ENCODE data around the gene AZIN2. TPM values are rescaled to one million over a fixed set of nuclear protein-coding genes. Genes with fewer than 3 reads are reported as not detected.

AZIN2 gene
- total RNA-seq, 1 experiment from 2014 or later: 7.3 TPM

DNA sequence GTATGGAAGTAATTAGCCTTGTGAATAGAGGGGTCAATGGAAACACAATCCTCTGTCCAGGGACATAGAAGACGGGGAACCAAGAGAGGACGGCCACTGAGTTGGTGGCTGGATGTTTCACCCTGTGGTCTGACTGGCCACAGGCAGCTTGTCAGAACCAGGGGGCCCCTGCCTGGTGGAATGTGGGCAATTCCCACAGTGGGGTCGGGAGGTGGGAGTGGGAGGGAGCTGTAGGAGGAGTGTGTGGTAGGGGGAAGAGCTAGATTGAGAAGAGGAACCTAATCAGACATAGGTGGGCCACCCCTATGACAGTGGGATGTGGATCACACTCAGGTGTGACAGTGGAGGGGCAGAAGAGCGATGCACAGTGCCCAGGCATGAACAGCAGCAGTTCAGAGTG lies 69.6 kb downstream of the AZIN2 start:
- ChIA-PET POLR2A (ENCODE audit: unreplicated experiment) (no interaction called here), CTCF (interaction anchor here (1.0 to 1.3 kb wide), 2 partner anchors 31 to 51 kb away, joined by 3 to 4 read pairs; partner anchors contain the start of gene TRIM62)
- Histone ChIP-seq H3K4me2 (peak overlapping the region; percentile 58), H3K4me1 (replicated peaks; ENCODE audit: insufficient read depth) (peaks cover 51% of the 10 kb centered on the region), H2AFZ (no peak overlapping the region), H3K9me3 (ENCODE audit: insufficient read depth, low read depth) (no peaks in the 10 kb centered on the region), H3F3A (ENCODE audit: insufficient read depth, low read depth) (peaks cover 23% of the 10 kb centered on the region), H3K36me3 (ENCODE audit: low read depth) (no peaks in the 10 kb centered on the region), H3K4me3 (no peak overlapping the region), H3K27me3 (ENCODE audit: insufficient read depth, low read depth) (no peaks in the 10 kb centered on the region), H3K27ac (peak overlapping the region; percentile 61), H3K9me2 (ENCODE audit: insufficient read depth) (no peaks in the 10 kb centered on the region), H4K20me1 (ENCODE audit: insufficient read depth) (no peaks in the 10 kb centered on the region), H3K79me2 (ENCODE audit: low read depth) (no peaks in the 10 kb centered on the region)
- intact Hi-C loops (cut with micrococcal nuclease; ENCODE audit: unreplicated experiment): no loop called here
- DNase-seq: no peak
- no TSS peak for BruUV-seq (replicated peaks)
- no peak for TF ChIP-seq EZH2 (IDR thresholded peaks at IDR 0.05; ENCODE audit: low read depth)
- TF ChIP-seq, protein P1, sequence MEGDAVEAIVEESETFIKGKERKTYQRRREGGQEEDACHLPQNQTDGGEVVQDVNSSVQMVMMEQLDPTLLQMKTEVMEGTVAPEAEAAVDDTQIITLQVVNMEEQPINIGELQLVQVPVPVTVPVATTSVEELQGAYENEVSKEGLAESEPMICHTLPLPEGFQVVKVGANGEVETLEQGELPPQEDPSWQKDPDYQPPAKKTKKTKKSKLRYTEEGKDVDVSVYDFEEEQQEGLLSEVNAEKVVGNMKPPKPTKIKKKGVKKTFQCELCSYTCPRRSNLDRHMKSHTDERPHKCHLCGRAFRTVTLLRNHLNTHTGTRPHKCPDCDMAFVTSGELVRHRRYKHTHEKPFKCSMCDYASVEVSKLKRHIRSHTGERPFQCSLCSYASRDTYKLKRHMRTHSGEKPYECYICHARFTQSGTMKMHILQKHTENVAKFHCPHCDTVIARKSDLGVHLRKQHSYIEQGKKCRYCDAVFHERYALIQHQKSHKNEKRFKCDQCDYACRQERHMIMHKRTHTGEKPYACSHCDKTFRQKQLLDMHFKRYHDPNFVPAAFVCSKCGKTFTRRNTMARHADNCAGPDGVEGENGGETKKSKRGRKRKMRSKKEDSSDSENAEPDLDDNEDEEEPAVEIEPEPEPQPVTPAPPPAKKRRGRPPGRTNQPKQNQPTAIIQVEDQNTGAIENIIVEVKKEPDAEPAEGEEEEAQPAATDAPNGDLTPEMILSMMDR (conservative IDR thresholded peaks at IDR 0.05): no peak

DNA sequence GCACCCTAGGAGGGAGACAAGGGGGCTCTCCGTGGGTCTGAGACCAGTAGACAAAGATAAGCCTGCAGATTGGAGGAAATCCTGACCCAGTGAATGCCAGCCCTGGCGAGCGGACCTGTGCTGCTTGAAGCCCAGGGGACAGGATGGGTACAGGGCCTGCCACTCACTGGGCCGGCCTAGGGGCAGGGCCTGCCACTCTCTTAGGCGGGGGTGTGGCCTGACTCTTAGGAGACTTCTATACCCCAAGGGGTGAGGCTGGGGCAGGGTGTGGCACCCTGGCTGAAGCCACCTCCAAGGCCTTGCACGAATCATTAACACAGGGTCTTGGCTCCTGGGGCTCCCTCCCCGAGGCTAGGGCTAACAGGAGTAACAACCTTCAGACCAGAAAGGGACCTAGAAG lies 70.2 kb downstream of the AZIN2 start:
- intact Hi-C loops (cut with micrococcal nuclease; ENCODE audit: unreplicated experiment): no loop called here
- peak overlapping the region; percentile 61; the same call in 1 of the 2 replicates for H3K27ac ChIP-seq
- no peak overlapping the region for H2AFZ ChIP-seq
- no peaks in the 10 kb centered on the region for H4K20me1 ChIP-seq (ENCODE audit: insufficient read depth)
- no peak overlapping the region for H3K4me3 ChIP-seq
- ChIA-PET POLR2A (ENCODE audit: unreplicated experiment) (no interaction called here), CTCF (no interaction called here)
- H3K4me1 ChIP-seq (replicated peaks; ENCODE audit: insufficient read depth): peaks cover 51% of the 10 kb centered on the region
- H3F3A ChIP-seq (ENCODE audit: insufficient read depth, low read depth): peaks cover 23% of the 10 kb centered on the region
- H3K27me3 ChIP-seq (ENCODE audit: insufficient read depth, low read depth): no peaks in the 10 kb centered on the region
- H3K4me2 ChIP-seq: peak overlapping the region; percentile 58
- no peak for DNase-seq
- no peaks in the 10 kb centered on the region for H3K9me2 ChIP-seq (ENCODE audit: insufficient read depth)
- H3K79me2 ChIP-seq (ENCODE audit: low read depth): no peaks in the 10 kb centered on the region
- no peaks in the 10 kb centered on the region for H3K36me3 ChIP-seq (ENCODE audit: low read depth)
- BruUV-seq (replicated peaks): no TSS peak
- H3K9me3 ChIP-seq (ENCODE audit: insufficient read depth, low read depth): no peaks in the 10 kb centered on the region
- TF ChIP-seq EZH2 (IDR thresholded peaks at IDR 0.05; ENCODE audit: low read depth): no peak
- TF ChIP-seq, protein P1 (conservative IDR thresholded peaks at IDR 0.05): no peak

DNA sequence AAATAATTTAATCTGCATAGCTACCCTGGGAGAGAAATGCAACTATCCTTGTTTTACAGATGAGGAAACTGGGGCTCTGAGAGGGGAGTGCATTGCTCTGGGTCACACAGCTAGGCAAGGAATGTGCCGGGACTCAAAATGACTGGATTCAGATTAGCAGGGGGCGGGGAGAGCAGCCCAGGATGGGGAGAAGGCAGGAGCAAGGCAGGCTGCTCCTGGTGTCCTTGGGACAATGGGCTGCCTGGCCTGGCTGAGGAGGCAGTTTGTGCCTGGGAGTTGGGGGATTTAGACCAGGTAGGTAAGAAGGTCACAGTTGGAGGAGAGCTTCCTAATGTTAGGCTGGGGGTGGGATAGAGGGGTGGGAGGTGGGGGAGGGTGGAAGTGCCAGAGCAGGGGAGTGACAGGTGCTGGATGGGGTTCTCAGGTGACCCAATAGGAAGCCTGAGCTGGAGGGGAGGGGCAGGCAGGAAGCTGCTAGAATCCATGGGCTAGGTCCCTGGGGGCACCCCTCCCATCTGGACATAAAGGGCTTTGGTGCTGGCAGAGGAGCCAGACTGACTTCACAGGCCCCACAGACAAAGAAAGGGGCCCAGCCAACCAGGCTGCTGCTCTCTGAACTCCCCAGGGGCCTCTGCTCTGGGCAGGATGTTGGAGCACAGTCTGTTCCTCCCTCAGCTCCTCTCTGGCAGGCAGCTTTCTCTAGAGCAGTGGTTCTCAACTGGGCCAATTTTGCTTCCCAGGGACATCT lies 71.9 kb downstream of the AZIN2 start:
- Histone ChIP-seq H3K79me2 (ENCODE audit: low read depth) (no peaks in the 10 kb centered on the region), H3K9me2 (ENCODE audit: insufficient read depth) (no peaks in the 10 kb centered on the region), H3F3A (ENCODE audit: insufficient read depth, low read depth) (peaks cover 26% of the 10 kb centered on the region), H3K9me3 (ENCODE audit: insufficient read depth, low read depth) (no peaks in the 10 kb centered on the region), H3K4me3 (no peak overlapping the region), H3K27me3 (ENCODE audit: insufficient read depth, low read depth) (no peaks in the 10 kb centered on the region), H3K36me3 (ENCODE audit: low read depth) (no peaks in the 10 kb centered on the region), H3K4me2 (no peak overlapping the region), H3K27ac (no peak overlapping the region), H4K20me1 (ENCODE audit: insufficient read depth) (no peaks in the 10 kb centered on the region), H2AFZ (no peak overlapping the region), H3K4me1 (replicated peaks; ENCODE audit: insufficient read depth) (peaks cover 51% of the 10 kb centered on the region)
- ChIA-PET CTCF (no interaction called here), POLR2A (ENCODE audit: unreplicated experiment) (interaction anchor here (0.6 kb wide), 1 partner anchor 66 kb away, joined by 3 read pairs; no protein-coding TSS in a partner anchor)
- no TSS peak for BruUV-seq (replicated peaks)
- intact Hi-C loops (cut with micrococcal nuclease; ENCODE audit: unreplicated experiment): no loop called here
- TF ChIP-seq EZH2 (IDR thresholded peaks at IDR 0.05; ENCODE audit: low read depth): no peak
- TF ChIP-seq, protein P1 (conservative IDR thresholded peaks at IDR 0.05): no peak
- no peak for DNase-seq

Measured in PC-9 (cell line).